HG02610 (cell line): ENCODE data around the gene CLBA1.

Experiments
- ATAC-seq: cut with Tn5 transposase; IDR thresholded peaks from one replicate; pipeline ENCODE4 v1.9.1; 2021; ENCODE audit warnings: mild to moderate bottlenecking, moderate library complexity; ENCODE audit not compliant: unreplicated experiment

The CLBA1 gene

GRCh38 chr14:105005329-105005928, 19.8 kb downstream of the CLBA1 start:
- no peak for ATAC-seq

- ATAC-seq, result no peak
Observed at GRCh38 chr14:105005929-105006830, 20.6 kb downstream of the CLBA1 start.

- ATAC-seq, result no peak
Observed at GRCh38 chr14:105006831-105007592, 21.4 kb downstream of the CLBA1 start.

GRCh38 chr14:105007593-105008264, 22.1 kb downstream of the CLBA1 start:
- no peak for ATAC-seq

- ATAC-seq, result no peak
Observed at GRCh38 chr14:105010106-105010505, 24.5 kb downstream of the CLBA1 start.

GRCh38 chr14:105010891-105011291, 25.3 kb downstream of the CLBA1 start:
- ATAC-seq, result no peak

GRCh38 chr14:105011312-105011990, 25.9 kb downstream of the CLBA1 start:
- no peak for ATAC-seq

- ATAC-seq, result no peak
Observed at GRCh38 chr14:105012171-105012985, 26.8 kb downstream of the CLBA1 start.

GRCh38 chr14:105013150-105013785, 27.7 kb downstream of the CLBA1 start:
- no peak for ATAC-seq

- ATAC-seq, result no peak
Observed at GRCh38 chr14:105014032-105014431, 28.4 kb downstream of the CLBA1 start.

- no peak for ATAC-seq
Observed at GRCh38 chr14:105014631-105015030, 29.0 kb downstream of the CLBA1 start.

GRCh38 chr14:105015242-105015641, 29.7 kb downstream of the CLBA1 start:
- ATAC-seq, result no peak

- ATAC-seq, result no peak
Observed at GRCh38 chr14:105015905-105016304, 30.3 kb downstream of the CLBA1 start.

GRCh38 chr14:105018414-105018813, 32.8 kb downstream of the CLBA1 start:
- no peak for ATAC-seq

GRCh38 chr14:105019861-105020814, 34.5 kb downstream of the CLBA1 start:
- peak; percentile 31 for ATAC-seq

- peak; percentile 73 for ATAC-seq
Observed at GRCh38 chr14:105020815-105021655, 35.4 kb downstream of the CLBA1 start, which contains the start of gene CDCA4. CDCA4 (minus strand) TSS chr14:105021083; CDS start chr14:105011929, 9,154 bp downstream.
